ENCODE measurements around the gene KCTD3.
A peak's percentile ranks its signal among the peaks of the same experiment; 100 is the strongest.

The KCTD3 gene

DNA sequence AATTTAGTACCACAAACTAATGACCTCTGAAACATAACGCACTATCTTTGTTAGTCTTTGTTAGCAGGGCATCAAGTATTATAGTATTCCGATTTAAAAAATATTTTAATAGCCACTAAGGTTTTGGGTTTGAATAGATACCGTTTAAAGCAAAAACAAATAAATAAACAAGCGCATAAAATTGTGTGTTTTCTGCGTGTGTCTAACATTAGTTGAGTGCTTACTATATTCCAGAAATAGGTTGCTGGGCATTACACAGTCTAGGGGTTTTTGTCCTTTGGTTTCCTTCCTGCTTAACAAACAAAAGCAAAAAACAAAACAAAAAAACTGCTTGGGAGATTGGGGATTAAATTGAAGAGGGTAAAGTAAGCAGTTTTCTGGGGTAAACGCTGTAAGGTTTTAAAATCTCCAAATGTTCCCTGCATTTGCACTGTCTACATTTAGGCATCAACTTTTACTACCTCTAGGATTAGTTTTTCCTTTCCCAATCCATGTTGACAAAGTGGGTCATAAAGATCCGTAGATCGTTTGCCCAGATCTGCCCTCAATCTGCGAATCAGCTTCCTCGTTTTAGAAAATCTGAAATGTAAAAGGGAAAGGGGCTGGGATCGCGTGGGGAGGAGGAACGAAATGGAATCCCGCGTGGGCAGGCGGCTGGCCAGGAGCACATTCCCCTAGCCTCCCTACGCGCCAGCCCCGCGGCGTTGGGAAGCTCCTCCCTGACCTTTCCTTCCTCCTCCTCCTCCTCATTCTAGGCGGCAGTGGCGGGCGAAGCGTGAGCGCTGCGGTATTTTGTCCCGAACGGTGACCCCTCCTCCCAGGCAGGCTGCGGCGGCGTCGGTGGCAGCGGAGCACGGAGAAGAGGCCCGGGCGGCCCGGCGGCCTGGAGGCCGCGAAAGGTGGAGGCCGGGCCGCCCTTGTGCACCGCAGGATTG, at the start of gene KCTD3:
Gene KCTD3 (plus strand): TSS at position 749 of the 935 bp plus-strand sequence. CDS start 382 bp downstream, outside the sequence.
- DNase-seq: peak; percentile 7

DNA sequence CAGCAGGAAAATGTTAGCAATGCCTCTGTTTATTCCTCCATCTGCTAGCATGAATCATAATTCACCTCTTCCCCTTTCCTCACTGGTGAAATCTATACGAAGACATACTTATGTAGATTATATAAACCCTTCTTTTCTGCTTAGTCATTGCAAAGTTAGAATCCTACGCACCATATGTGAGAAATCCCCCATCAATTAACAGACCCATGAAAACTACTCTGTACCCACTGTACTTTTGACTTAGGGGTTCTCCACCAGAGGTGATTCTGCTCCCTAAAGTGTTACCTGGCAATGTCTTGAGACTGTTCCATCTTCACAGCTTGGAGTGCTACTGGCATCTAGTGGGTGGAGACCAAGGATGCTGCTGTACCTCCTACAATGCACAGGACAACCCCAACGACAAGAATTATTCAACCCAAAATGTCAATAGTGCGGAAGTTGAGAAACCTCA, 49.6 kb upstream of the KCTD3 start:
- DNase-seq: no peak

DNA sequence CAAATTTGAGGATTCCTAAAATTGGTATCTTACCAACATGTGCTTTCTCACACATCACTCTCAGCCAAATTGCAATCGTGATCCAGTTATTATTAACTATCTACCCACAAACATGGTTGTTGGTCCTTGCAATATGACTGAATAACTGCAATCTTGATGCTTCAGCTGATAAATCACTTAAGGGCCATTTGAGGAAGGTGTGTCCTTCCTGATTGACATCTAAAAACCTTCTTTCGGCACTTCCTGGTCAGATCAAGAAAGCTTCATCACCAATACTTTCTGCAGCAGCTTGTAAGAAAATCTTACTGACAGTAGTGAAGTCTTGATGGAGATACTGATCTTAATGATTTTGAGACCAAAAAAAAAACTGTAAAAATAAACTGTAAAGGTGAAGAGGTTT, 48.5 kb upstream of the KCTD3 start:
- DNase-seq: no peak

DNA sequence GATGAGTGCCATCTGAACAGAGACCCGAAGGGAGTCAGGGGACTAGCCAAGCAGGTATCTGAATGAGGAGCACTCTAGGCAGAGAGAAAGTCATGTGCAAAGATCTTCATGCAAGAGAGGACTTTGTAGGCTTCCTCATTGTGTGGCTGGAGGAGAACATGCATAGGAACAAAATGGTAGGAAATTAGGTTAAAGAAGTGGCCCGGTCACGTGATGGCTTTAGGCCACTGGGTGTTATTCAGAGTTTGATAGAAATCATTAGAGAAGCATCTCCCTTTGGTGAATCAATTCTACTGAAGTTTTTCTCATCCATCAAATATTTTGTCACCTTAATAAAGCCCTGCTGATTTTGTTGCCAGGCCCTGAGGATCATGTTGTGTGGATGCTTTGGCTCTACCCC, 45.8 kb upstream of the KCTD3 start:
- DNase-seq: no peak

DNA sequence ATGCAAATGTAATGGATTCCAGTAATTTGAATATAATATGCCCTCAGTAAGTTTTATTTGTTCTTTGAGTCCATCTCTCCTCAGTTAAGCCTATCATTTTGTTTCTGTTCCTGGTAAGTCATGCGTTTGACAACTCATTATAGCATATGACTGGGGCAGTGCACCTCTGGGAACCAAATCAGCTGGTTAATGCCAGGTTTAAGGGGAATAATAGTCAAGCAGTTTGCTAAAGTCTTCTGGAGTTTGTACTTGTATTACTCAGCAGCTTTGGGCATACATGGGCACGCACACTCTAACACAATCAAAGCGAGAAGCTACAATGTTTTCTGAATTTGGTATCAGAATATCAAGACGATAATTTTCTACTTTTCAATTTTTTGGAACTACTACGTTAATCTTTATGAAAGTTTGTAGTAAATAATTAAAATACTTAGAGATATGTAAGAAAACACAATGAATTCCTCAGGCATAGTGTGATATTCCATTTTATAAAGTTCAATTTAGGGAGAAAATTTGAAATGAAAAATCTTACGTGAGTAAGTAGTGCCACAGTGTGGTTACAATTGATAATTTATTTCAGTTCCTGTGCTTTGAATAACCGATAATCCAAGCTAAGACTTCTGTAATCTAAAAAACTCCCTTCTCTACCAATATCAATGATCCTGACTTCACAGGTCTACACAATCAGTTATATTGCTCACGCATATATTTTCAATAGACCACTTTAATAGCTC, 43.8 kb upstream of the KCTD3 start:
- DNase-seq: no peak

DNA sequence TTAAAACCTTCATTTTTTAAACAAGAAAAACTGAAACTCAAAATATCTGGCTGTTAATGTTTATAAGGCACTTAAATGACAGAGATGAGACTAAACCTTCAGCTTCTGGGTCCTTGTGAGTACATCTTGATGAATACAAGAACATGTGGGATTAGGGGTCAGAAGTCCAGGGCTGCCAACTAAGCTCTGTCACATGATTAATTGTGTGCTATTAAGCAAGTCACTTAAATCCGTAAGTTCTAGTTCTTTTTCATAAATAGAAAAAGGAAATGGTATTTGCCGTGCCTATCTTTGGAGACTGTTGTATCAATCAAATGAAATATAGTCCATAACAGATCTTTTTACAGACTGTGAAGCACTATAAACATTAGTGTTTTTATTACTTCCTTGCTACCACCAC, 43.2 kb upstream of the KCTD3 start:
- no peak for DNase-seq

DNA sequence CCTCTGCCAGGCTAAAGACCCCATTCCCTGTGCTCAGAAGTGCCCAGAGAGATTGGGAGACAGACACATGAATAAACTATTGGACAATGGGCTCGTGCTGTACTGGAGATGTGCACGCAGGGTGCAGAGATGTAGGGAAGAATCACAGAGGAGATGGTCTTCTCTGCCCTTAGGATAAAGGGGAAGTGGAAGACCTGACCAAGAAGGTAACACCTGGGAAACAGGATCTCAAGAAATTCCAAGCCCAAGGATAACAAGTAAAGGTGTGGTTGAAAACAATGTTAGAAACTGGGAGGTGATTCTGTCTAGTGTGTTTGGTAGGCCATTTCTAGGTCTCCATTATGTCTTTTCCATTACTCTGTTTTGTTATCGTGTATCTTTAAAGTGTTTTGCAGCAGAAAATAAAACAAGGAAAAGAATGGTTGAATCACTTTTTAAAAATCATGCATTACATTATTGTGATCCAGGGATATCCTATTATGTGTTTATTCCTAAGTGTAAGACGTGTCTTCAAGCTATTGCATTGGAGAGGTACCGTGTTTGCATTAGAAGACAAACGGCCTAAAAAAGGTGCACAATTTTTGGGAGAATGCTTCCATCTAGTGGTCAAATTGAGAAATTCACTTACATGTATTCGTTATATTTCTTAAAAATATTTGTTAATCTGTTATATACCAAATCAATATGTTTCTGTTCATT, 40.8 kb upstream of the KCTD3 start:
- no peak for DNase-seq

DNA sequence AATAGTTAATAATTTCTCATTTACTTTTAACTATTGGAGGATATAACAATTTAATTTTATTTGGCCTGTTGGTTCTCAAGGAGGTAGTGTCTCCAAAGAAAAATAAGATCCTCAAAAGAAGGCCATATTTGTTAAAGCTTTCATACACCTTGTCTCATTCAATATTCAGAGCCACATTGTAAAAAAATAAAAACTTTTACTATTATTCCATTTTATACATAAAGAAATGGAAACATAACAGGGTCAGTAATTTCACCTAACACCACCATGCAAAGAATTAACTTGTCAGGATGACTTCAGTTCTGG, 40.3 kb upstream of the KCTD3 start:
- no peak for DNase-seq

DNA sequence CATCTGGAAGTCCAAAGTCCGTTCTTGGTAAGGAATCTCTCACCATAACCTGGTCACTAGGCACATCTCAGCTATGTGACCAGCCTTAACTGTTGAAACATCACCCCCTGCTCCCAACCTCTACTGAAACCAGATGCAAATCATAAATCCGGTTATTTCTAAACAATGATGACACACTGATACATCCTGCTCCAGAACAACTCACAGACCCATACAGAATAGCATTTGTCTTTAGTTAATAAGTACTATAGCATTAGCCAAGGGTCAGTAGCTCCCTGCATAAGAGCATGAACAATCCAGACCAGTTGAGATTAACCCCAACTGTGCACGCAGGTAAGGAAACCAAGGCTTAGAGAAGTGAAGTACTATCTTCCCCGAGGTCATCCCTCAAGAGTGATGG, 38.0 kb upstream of the KCTD3 start:
- DNase-seq: no peak

DNA sequence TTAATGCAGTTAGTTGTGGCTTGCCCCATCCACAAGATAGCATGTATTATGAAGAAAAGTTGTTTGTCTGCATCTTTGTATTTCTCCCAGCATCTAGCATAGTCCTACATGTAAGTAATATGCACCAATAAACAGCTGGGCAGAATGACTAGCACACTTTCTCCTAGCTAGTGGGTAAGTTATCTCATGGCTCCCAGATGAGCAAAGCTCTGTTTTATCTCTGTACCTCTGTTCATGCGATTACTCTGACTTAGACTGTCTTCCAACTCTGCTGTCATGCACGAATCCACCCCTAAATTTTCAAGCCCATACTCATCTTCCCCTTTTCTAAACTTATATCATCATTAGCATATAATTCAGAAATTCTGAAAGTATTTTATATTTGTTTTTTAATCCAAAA, 37.5 kb upstream of the KCTD3 start:
- DNase-seq: no peak

DNA sequence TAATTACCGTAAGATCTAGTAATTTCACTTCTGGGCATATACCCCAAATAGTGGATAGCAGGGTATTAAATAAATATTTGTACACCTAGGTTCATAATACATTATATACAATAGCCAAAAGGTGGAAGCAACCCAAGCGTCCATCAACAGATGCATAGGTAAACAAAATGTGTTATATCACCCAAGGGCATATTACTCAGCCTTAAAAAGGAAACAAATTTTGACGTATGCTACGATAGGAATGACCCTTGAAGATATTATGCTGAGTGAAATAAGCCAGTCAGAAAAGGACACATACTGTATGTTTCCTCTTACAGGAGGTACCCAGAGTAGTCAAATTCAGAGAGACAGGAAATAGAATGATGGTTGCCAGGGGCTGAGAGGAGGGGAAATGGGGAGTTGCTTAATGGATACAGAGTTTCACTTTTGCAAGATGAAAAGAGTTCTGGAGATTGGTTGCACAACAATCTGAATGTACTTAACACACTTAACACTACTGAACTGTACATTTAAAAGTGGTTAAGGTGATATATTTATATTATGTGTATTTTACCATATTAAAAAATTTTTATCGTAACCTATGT, 36.6 kb upstream of the KCTD3 start:
- DNase-seq: no peak

DNA sequence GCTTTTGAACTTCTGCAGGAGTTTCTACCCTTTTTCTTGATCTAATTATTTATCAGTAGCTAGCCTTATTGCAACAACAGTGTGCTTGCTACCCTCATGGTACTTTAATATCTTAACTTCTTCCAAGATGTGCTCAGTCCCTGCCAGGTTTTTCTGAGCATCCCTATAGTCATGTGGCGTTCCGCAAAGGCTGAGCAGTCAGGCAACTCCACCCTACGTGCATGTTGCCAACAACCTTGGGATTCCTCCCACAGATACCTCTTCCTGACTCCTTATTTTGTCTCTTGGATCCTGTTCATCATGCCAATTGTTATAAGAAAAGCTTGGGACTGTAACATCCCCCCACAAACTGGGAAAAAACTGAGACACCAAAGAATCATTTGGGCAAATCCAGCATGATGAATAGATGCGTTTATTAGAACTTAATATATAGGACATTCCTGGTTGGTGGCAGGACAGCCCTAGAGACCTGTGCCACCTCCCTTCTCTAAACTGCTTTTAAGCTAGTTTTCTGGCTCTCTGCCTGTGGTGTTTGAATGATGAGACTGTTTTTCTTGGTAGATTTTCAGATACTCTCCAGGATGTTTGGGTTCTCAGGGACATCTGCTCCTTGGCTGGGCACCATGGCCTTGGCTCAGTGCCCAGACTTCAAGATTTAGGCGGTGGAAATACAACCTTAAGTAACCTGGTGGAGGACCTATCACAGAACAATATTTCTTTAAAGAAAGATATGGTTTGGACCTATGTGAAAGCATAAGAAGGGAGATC, 27.1 kb upstream of the KCTD3 start:
- no peak for DNase-seq

DNA sequence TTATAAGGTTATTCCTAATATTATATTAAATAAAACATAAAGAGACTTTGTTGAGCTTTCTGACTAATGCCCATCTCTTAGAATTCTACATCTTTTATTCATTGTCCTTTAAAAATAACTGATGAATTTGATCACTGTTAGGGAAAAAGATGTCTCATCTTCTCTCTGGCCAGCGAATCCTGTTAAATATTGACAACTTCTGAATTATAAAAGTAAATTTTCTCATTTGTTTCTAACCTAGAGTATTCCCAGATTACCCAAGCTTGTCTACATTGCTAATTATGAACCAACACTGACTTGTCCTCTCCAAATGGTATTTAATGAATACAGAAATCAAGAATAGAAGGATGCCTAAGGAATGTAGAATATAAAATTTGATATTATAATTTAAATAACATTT, 24.8 kb upstream of the KCTD3 start:
- no peak for DNase-seq

DNA sequence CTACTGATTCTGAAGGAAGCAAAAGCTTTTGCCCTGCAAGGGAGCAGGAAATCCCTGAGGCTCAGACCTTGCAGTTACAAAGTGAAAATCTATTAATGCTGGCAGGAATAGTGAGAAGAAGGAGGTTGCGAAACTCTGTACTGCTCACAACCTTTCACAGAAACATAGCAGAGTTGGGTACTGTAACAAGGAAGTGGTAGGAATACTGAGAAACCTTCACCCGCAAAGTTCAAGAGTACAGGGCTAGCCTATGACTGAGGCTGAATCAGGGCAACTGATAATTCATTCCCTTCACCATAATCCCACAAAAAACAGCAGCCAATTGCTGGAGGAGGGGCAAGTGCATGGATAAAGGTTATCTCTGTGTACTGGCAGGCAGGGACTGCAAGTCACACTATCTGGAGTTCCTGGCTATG, 23.9 kb upstream of the KCTD3 start:
- no peak for DNase-seq

DNA sequence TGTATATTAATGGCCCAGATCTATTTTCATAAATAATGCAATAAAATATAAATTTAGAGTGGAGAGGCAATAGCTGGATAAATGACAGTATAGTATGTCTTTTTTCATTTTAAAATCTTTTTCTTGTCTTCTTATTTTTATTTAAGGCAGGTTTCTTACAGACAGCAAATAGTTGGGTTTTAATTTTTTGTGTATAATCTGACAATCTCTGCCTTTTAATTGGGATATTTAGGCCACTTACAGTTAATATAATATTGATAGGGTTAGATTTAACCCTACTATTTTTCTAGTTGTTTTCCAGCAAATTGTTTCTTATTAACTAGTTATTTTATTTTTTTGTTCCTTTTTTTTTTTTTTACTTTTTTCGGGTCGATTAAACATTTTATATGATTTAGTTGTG, 23.3 kb upstream of the KCTD3 start:
- no peak for DNase-seq

DNA sequence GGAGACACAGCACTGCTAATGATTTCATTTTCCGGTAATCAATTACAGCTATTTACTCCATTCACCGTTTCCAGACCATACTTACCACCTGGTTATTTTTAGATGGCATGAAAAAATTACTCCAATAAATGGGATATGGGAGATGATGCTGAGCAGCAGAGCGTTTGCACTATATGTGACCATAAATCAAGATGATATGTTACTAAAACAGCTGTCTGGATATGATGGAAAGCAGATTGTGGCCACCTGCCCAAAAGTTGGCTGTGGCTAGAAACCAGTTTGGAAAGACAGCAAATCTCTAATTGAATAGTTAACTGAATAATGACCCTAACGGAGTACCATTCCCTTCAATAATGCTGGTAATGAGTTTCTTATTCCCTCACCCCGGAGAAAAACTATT, 22.5 kb upstream of the KCTD3 start:
- DNase-seq: no peak

DNA sequence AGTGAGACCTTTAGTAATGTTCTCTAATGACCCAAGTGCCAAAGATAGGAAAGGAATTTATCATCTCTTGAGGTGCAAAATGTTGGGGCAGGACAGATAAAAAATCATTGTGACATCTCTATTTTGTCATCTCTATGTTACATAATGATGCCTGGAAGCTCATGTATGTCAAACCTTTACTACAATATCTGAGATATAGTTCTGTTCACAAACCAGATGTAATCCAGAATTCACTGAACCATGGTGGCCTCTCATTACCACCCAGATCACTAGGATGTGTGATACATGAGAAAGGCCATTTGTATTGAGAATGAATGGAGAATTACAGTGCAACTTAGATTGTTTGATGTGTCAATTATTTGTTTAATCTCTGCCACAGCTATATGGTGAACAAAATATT, 22.0 kb upstream of the KCTD3 start:
- no peak for DNase-seq

DNA sequence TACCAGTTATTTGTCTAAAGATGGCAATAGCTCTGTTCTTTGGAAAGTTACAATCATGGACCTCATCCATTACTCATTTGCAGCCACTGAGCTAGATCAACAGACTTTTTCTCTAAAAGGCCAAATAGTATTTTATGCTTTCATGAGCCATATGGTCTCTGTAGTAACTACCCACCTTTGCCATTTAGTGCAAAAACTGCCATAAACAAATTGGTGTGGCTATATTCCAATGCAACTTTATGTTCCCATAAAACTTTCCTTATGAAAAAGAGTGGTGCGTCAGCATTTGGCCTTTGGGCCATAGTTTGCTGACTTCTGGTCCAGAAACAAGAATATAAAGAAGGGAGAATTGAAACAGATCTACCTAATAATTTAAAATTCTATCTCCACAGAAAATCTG, 20.1 kb upstream of the KCTD3 start:
- DNase-seq: no peak

DNA sequence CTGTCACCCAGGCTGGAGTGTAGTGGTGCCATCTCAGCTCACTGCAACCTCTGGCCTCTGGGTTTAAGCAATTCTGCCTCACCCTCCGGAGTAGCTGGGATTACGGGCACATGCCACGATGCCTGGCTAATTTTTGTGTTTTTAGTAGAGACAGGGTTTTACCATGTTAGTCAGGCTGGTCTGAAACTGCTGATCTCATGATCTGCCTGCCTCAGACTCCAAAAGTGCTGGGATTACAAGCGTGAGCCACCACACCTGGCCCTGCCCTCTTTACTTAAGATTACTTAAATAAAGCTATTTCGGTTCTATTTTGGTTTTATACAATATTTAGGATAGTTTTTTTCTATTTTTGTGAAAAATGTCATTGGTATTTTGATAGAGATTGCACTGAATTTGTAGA, 15.3 kb upstream of the KCTD3 start:
- no peak for DNase-seq

DNA sequence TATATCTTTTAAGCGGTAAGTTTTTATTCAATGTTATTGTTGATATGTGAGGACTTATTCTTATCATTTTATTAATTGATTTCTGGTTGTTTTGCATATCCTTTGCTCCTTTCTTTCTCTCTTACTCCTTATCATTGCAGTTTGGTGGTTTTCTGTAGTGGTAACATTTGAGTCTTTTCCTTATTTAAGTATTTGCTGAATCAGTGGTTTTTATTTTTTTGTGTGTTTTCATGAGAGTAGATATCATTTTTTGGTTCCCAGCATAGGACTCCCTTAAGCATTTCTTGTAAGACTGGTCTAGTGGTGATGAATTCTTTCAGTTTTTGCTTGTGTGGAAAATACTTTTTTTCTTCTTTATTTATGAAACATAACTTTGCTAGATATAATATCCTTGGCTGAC, 12.2 kb upstream of the KCTD3 start:
- DNase-seq: no peak

DNA sequence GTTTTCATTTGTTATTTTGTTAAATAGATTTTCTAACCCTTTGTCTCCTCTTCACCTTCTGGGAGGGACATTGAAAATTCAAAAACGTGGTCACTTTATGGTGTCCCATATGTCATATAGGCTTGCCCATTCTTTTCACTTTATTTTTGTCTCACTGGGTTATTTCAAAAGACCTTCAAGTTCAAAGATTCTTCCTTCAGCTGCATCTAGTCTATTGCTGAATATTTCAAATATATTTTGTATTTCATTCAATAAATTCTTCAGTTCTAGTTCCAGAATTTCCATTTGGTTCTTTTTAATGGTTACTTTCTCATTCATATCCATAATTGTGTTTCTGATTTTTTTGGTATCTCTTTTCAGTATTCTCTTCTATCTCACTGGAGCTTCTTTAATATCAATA, 11.6 kb upstream of the KCTD3 start:
- DNase-seq: no peak

DNA sequence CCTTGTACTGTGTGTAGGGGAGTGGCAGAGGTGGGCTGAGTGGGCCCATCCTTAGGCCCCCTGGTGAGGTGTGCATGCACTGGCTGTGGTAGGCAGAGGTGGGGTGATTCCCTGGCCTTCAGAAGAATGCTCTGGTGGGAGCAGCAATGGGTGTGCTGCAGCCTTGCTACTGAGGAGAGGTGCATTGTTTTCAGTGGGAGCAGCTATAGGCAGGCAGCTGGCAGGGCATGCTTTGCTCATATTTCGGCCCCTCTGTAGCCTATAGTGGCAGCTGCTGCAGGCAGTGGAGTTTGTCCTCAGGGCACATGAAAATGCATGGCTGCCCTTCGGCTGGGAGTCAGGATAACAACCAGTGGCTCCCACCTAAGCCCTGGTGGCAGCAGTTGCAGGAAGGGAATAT, 10.1 kb upstream of the KCTD3 start:
- DNase-seq: no peak

DNA sequence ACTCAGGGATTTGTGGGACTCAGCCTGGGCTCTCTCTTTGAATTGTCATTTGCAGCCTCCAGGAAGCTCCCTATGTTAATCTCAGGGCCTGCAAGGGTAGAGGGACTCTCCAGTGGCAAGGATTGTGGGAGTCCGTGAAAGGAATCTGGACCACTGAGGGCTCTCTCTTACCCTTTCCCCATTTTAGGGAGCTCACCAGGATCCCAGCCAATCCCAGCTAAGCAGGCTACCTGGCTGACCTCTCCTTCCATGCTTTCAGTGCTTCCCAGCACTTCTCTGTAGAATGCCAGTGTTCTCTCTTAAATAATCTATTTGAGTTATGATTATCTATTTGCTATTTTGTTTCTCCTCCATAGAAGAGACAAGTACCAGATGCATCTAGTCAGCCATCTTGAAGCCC, 9.6 kb upstream of the KCTD3 start:
- no peak for DNase-seq

Data from activated T-cell treated with anti-CD3 and anti-CD28 coated beads for 4 hours (primary cell).